Activated naive CD8-positive, alpha-beta T cell treated with anti-CD3 and anti-CD28 coated beads, Interleukin-2, amount 50 U/mL, for 24 hours (primary cell): ENCODE measurements around the gene EEF1AKMT1.
A peak's percentile ranks its signal among the peaks of the same experiment; 100 is the strongest.

Experiments used
- ATAC-seq: fragments of 150-1000 bp; cut with Tn5 transposase; one replicate; pipeline ENCODE4 v1.10.0; 2021
- DNase-seq: peaks from one replicate; pipeline ENCODE4 v3.0.0; 2021
- H3K27ac Mint-ChIP-seq: one replicate; pipeline ENCODE4 v1.8.0; 2021; ENCODE audit warnings: mild to moderate bottlenecking, mixed read lengths
- H3K27me3 Mint-ChIP-seq: one replicate; pipeline ENCODE4 v1.8.0; 2021; ENCODE audit warnings: mixed read lengths
- H3K36me3 Mint-ChIP-seq: one replicate; pipeline ENCODE4 v1.8.0; 2021; ENCODE audit warnings: low read depth, mixed read lengths
- H3K4me1 Mint-ChIP-seq: one replicate; pipeline ENCODE4 v1.8.0; 2021; ENCODE audit warnings: mixed read lengths
- H3K4me3 Mint-ChIP-seq: one replicate; pipeline ENCODE4 v1.8.0; 2021; ENCODE audit warnings: mild to moderate bottlenecking, moderate library complexity, mixed read lengths
- H3K9me3 Mint-ChIP-seq: one replicate; pipeline ENCODE4 v1.8.0; 2021; ENCODE audit warnings: mixed read lengths

Gene EEF1AKMT1, protein sequence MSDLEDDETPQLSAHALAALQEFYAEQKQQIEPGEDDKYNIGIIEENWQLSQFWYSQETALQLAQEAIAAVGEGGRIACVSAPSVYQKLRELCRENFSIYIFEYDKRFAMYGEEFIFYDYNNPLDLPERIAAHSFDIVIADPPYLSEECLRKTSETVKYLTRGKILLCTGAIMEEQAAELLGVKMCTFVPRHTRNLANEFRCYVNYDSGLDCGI

GRCh38 chr13:20773194-20774080 is at the start of gene EEF1AKMT1:
Gene EEF1AKMT1, minus strand, starts transcription at chr13:20773961. Its CDS starts 16,363 bp downstream, at chr13:20757598.
- Mint-ChIP-seq H3K4me3 (peak within 1 kb of the TSS; percentile 93), H3K36me3 (peaks cover 60% of the 10 kb centered on the region), H3K4me1 (peaks cover 50% of the 10 kb centered on the region), H3K27me3 (no peaks in the 10 kb centered on the region), H3K9me3 (peaks cover 22% of the 10 kb centered on the region), H3K27ac (peak within 1 kb of the TSS; percentile 98)
- ATAC-seq (peak; percentile 89), DNase-seq (peak; percentile 96)

DNA sequence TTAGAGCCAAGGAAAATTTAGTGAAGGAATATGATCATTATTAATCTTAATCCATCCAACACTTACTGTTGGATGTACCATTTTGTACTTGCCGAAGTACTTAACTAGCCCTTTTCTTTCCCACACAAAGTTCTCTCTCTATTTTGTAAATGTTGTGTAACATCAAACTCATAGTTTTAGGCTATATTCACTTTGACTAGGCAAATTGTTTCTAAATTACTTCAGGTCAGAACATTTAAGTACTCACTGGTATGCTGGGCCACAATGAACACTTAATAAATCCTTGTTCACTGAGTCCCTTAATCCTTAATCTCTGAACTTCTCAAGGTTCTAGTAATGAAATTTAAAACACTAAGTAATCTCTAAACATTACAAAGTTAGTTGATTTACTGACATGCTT is 49.3 kb upstream of the EEF1AKMT1 start:
- Mint-ChIP-seq H3K9me3 (no peaks in the 10 kb centered on the region), H3K4me1 (peaks cover 21% of the 10 kb centered on the region), H3K27ac (no peak overlapping the region), H3K36me3 (peaks cover 24% of the 10 kb centered on the region), H3K27me3 (no peaks in the 10 kb centered on the region), H3K4me3 (no peak overlapping the region)
- ATAC-seq (no peak), DNase-seq (no peak)

DNA sequence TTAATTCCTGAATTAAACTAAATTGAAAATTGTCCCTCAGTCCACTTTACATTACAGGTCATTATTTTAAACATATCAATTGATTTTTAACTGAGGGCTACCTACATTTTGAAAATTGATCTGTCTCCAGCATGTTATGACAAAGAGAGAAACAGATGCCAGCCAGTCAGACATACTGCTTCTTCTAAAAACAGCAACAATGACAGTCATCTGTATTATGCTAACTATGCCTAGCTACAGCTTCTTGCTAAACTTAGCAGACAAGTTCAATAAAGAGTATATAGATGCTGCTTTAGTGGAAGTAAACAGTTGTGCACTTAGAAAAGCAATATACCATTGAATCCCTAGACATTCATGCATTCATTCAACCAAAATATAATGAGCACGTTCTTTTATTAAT is 48.6 kb upstream of the EEF1AKMT1 start:
- no peak for DNase-seq
- H3K4me1 Mint-ChIP-seq = peaks cover 20% of the 10 kb centered on the region
- no peak for ATAC-seq
- H3K27ac Mint-ChIP-seq = no peak overlapping the region
- H3K36me3 Mint-ChIP-seq = peaks cover 27% of the 10 kb centered on the region
- no peak overlapping the region for H3K4me3 Mint-ChIP-seq
- no peaks in the 10 kb centered on the region for H3K27me3 Mint-ChIP-seq
- no peaks in the 10 kb centered on the region for H3K9me3 Mint-ChIP-seq

- Mint-ChIP-seq H3K36me3 (peaks cover 29% of the 10 kb centered on the region), H3K4me3 (no peak overlapping the region), H3K27me3 (no peaks in the 10 kb centered on the region), H3K4me1 (peaks cover 20% of the 10 kb centered on the region), H3K27ac (no peak overlapping the region), H3K9me3 (no peaks in the 10 kb centered on the region)
- ATAC-seq (peak; percentile 77), DNase-seq (no peak)
Measured at GRCh38 chr13:20819715-20820114, 46.0 kb upstream of the EEF1AKMT1 start.

- H3K27ac Mint-ChIP-seq = no peak overlapping the region
- peaks cover 15% of the 10 kb centered on the region for H3K4me1 Mint-ChIP-seq
- H3K36me3 Mint-ChIP-seq = peaks cover 36% of the 10 kb centered on the region
- no peaks in the 10 kb centered on the region for H3K9me3 Mint-ChIP-seq
- ATAC-seq (no peak), DNase-seq (no peak)
- H3K27me3 Mint-ChIP-seq = no peaks in the 10 kb centered on the region
- H3K4me3 Mint-ChIP-seq = no peak overlapping the region
Measured at GRCh38 chr13:20815464-20815863, 41.7 kb upstream of the EEF1AKMT1 start.

- H3K4me3 Mint-ChIP-seq = no peak overlapping the region
Measured at GRCh38 chr13:20814224-20814910, 40.6 kb upstream of the EEF1AKMT1 start.

DNA sequence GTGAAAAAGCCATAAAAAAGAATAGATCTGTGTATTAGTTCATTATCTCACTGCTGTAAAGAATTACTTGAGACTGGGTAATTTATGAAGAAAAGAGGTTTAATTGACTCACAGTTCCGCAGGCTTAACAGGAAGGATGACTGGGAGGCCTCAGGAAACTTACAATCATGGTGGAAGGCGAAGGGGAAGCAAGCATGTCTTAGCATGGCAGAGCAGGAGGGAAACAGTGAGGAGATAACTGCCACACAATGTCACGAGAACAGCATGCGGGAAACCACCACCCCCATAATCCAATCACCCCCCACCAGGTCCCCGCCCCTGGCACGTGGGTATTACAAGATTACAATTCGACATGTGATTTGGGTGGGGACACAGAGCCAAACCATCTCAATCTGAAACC is 39.1 kb upstream of the EEF1AKMT1 start:
- no peak overlapping the region for H3K27ac Mint-ChIP-seq
- no peak for ATAC-seq
- peaks cover 41% of the 10 kb centered on the region for H3K36me3 Mint-ChIP-seq
- H3K9me3 Mint-ChIP-seq = no peaks in the 10 kb centered on the region
- no peak for DNase-seq
- no peaks in the 10 kb centered on the region for H3K27me3 Mint-ChIP-seq
- no peak overlapping the region for H3K4me3 Mint-ChIP-seq
- peaks cover 7% of the 10 kb centered on the region for H3K4me1 Mint-ChIP-seq

More at GRCh38 chr13:20814224-20814910, 40.6 kb upstream of the EEF1AKMT1 start:
- H3K27ac Mint-ChIP-seq = no peak overlapping the region
- ATAC-seq (no peak), DNase-seq (no peak)
- H3K36me3 Mint-ChIP-seq = peaks cover 38% of the 10 kb centered on the region
- peaks cover 7% of the 10 kb centered on the region for H3K4me1 Mint-ChIP-seq
- no peaks in the 10 kb centered on the region for H3K9me3 Mint-ChIP-seq
- no peaks in the 10 kb centered on the region for H3K27me3 Mint-ChIP-seq

DNA sequence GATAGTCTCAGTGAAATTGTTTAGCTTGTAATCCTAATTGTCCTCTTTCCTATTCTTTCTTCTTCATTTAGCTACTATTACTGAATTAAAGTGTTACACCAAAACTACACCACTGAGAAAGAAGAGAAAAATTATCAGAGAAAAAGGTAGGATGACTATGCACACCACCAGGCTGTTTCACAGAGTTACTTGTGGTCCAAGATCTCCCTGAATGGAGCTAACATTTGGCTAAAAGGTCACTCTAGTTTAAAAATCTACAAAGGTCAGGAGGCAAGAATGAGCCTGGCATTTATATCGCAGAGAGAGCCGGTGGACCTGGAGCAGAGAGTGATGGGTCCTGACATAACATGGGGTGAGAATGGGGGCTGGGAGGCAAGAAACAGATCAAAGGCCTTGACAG is 37.0 kb upstream of the EEF1AKMT1 start:
- Mint-ChIP-seq H3K27ac (no peak overlapping the region), H3K27me3 (no peaks in the 10 kb centered on the region), H3K36me3 (peaks cover 47% of the 10 kb centered on the region), H3K4me1 (peaks cover 7% of the 10 kb centered on the region), H3K9me3 (no peaks in the 10 kb centered on the region), H3K4me3 (no peak overlapping the region)
- ATAC-seq = peak; percentile 75
- no peak for DNase-seq

- Mint-ChIP-seq H3K4me1 (peaks cover 7% of the 10 kb centered on the region), H3K9me3 (no peaks in the 10 kb centered on the region), H3K4me3 (no peak overlapping the region), H3K27ac (no peak overlapping the region), H3K36me3 (peaks cover 55% of the 10 kb centered on the region), H3K27me3 (no peaks in the 10 kb centered on the region)
- ATAC-seq = no peak
- DNase-seq = no peak
Measured at GRCh38 chr13:20808874-20809273, 35.1 kb upstream of the EEF1AKMT1 start.

DNA sequence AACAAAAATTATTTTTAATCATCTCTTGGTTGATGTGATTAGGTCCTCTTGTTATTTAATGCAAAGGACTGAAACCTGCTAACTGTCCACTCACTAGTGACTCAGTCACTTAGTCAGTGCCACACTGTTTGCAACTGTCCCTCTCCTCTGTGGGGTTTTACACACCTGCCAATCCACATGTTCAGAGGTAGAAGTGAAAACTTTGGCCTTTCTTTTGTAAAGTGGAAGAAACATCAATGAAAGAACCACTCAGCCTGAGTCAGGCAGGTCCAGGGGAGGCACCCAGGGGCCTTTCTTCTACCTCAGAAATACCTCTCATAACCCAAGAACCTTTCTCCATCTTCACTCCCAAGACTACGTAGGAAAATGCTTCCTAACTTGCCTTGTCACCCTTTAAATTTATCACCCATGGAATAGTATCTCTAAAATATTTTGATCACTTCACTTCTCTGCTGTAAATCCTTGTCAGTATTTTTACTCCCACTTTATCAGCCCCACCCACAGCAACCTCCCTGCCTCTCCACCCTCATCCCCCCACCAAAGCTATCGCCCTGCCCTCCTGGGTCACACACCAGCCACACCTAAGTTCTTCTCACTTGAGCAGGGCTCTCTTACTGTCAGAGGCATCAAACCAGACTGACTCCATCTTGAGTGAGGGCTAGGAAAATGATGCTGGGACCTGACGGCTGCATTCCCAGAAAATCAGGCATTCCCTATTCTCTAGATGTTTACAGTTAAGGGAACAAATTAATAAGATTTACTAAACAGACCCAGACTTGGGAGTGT is 29.6 kb upstream of the EEF1AKMT1 start:
- Mint-ChIP-seq H3K36me3 (peaks cover 36% of the 10 kb centered on the region), H3K9me3 (no peaks in the 10 kb centered on the region), H3K4me3 (no peak overlapping the region), H3K27ac (peak overlapping the region; percentile 26), H3K4me1 (peaks cover 21% of the 10 kb centered on the region), H3K27me3 (no peaks in the 10 kb centered on the region)
- DNase-seq (no peak), ATAC-seq (peak; percentile 71)

DNA sequence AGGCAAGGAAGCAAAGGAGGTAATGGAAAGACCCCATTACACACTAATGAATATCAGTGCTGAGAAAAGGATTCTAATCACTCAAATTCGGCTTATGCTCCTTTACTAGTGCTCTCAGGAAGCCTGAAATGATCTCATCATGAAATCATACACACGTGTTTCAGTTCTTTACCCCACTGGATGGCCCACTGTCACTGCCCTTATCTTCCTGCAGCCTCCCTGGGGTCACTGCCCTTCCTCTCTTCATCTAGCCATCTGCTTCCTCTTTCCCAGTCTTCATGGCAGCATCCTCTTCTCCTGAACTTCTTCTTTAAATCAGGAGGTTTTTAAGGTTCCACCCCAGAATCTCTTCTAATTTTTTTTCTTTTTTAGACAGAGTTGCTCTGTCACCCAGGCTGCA is 27.9 kb upstream of the EEF1AKMT1 start:
- no peaks in the 10 kb centered on the region for H3K9me3 Mint-ChIP-seq
- DNase-seq (no peak), ATAC-seq (no peak)
- H3K36me3 Mint-ChIP-seq = peaks cover 46% of the 10 kb centered on the region
- peaks cover 28% of the 10 kb centered on the region for H3K4me1 Mint-ChIP-seq
- H3K4me3 Mint-ChIP-seq = no peak overlapping the region
- H3K27ac Mint-ChIP-seq = peak overlapping the region; percentile 43
- H3K27me3 Mint-ChIP-seq = no peaks in the 10 kb centered on the region

DNA sequence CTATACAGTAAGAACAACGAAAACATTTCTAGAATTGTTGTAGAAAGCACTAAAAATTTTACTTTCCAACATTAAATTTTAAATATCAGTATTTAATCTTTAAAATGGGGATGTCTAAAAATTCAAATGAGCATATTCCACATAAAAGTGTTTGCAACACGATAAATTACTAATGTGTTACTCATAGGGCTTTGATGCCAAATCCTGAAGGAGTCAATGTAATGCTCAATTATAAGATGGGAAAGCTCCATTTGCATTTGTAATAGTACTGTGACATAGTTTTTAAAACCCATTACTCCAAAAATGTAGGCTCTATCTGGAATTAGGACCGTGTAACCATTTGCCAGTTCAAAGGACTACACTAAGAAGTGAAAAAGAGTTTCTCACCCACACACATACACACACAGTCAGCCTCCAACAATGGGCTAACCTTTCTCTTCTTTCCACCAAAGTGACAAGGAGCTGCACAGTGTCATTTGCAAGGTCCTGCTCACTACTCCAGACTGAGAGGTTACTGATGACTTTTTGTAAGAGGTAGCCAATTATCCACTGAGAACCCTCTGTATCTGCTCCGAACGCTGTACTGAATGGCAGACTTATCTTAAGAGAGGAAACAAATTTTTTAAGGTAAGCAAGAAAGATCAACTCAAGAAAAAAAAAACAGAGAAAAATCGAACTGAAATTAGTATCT is 26.1 kb upstream of the EEF1AKMT1 start:
- peaks cover 52% of the 10 kb centered on the region for H3K36me3 Mint-ChIP-seq
- H3K4me1 Mint-ChIP-seq = peaks cover 28% of the 10 kb centered on the region
- ATAC-seq (peak; percentile 38), DNase-seq (no peak)
- H3K4me3 Mint-ChIP-seq = no peak overlapping the region
- H3K27me3 Mint-ChIP-seq = no peaks in the 10 kb centered on the region
- H3K9me3 Mint-ChIP-seq = no peaks in the 10 kb centered on the region
- H3K27ac Mint-ChIP-seq = no peak overlapping the region

DNA sequence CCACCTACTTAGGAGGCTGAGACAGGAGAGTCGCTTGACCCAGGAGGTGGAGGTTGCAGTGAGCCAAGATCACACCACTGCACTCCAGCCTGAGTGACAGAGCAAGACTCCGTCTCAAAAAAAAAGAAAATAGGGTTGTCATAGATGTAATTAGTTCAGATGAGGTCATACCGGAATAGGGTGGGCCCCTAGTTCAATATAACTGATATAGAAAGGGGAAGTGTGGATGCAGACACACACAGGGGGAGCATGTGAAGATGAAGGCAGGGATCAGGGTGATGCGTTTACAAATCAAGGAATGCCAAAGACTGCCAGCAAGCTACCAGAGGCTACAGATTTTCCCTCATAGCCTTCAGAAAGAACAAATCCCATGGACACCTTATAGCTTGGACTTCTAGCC is 24.3 kb upstream of the EEF1AKMT1 start:
- no peaks in the 10 kb centered on the region for H3K9me3 Mint-ChIP-seq
- DNase-seq (no peak), ATAC-seq (no peak)
- H3K27me3 Mint-ChIP-seq = no peaks in the 10 kb centered on the region
- no peak overlapping the region for H3K27ac Mint-ChIP-seq
- H3K4me1 Mint-ChIP-seq = peaks cover 20% of the 10 kb centered on the region
- H3K4me3 Mint-ChIP-seq = no peak overlapping the region
- peaks cover 56% of the 10 kb centered on the region for H3K36me3 Mint-ChIP-seq
